AG04449 (cell line): Measurements from ENCODE around the gene PCDH19.

ENCODE experiments used
- CTCF ChIA-PET: fragments of 350-600 bp; formaldehyde crosslinking; extraction: SDS; loops from one replicate; lab custom pipeline; 2021; ENCODE audit warnings: antibody characterized with exemption; lab: Yijun Ruan, JAX
- POLR2A ChIA-PET: fragments of 400-600, 350-600 bp; formaldehyde crosslinking; extraction: SDS; loops from one replicate; lab custom pipeline; 2020; ENCODE audit warnings: antibody characterized with exemption, inconsistent platforms; lab: Yijun Ruan, JAX
- DNase-seq: peaks from one replicate; pipeline ENCODE4 v3.0.0-alpha.2; 2010; ENCODE audit warnings: low read depth, low spot score
- H3K4me3 ChIP-seq: 2 replicates; pipeline ENCODE4 v1.5.1; 2011; ENCODE audit warnings: low read depth, mild to moderate bottlenecking, control low read depth, low read length
- TF ChIP-seq, protein P1 (sequence below): IDR thresholded peaks from one replicate; pipeline ENCODE4 v1.5.1; 2011; ENCODE audit warnings: mild to moderate bottlenecking, moderate library complexity, low read length, control low read depth, inconsistent platforms; ENCODE audit not compliant: insufficient read depth; ENCODE audit errors: missing control alignments

PCDH19 gene

DNA sequence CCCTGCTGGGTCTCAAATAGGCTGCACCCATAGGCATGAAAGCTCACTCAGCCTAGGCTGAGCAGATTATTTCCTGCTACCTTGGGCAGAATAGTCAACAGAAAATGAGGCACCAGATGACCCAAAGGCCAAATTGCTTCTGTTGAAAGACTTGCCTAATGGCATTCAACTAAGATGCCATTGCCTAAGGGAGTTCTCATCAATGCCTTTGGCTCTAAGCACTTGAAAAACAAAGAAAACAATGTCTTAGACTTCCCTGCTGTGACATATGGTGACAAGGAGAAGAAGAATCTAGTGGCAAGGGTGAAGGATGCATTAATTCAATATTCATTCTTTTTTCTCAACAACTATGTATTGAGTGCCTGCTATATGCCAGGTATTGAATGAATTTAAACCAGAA lies 25.7 kb upstream of the PCDH19 start:
- CTCF ChIA-PET = no interaction called here
- H3K4me3 ChIP-seq = no peak overlapping the region
- POLR2A ChIA-PET = no interaction called here
- TF ChIP-seq, protein P1, sequence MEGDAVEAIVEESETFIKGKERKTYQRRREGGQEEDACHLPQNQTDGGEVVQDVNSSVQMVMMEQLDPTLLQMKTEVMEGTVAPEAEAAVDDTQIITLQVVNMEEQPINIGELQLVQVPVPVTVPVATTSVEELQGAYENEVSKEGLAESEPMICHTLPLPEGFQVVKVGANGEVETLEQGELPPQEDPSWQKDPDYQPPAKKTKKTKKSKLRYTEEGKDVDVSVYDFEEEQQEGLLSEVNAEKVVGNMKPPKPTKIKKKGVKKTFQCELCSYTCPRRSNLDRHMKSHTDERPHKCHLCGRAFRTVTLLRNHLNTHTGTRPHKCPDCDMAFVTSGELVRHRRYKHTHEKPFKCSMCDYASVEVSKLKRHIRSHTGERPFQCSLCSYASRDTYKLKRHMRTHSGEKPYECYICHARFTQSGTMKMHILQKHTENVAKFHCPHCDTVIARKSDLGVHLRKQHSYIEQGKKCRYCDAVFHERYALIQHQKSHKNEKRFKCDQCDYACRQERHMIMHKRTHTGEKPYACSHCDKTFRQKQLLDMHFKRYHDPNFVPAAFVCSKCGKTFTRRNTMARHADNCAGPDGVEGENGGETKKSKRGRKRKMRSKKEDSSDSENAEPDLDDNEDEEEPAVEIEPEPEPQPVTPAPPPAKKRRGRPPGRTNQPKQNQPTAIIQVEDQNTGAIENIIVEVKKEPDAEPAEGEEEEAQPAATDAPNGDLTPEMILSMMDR = no peak
- no peak for DNase-seq

- TF ChIP-seq, protein P1 = no peak
- H3K4me3 ChIP-seq = no peak overlapping the region
- CTCF ChIA-PET = no interaction called here
- no peak for DNase-seq
- POLR2A ChIA-PET = no interaction called here
These were observed 13.9 kb upstream of the PCDH19 start for GRCh38 chrX:100424012-100424411.

- no peak overlapping the region for H3K4me3 ChIP-seq
- CTCF ChIA-PET = no interaction called here
- DNase-seq = no peak
- POLR2A ChIA-PET = no interaction called here
- TF ChIP-seq, protein P1 = no peak
These were observed 8.5 kb upstream of the PCDH19 start for GRCh38 chrX:100418556-100418955.

DNA sequence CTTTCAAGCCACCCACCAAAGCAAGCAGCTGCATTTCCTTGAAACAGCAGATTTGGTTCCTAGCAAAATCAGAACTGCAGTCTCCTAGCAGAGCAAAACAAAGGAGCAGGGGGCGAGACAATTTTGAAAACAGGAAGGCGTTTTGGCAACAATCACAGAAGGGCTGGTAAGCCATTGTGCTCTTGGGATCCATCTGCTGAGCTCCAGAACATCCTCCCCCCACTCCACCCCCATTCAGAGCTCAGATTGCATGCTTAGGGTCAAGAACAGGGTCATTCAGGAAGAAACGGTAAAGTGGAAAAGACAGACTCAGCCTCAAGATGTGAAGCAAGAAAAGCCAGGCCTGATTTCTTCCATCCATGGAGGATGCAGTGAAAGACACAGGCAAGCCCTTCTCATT lies 7.6 kb upstream of the PCDH19 start:
- CTCF ChIA-PET = no interaction called here
- POLR2A ChIA-PET = no interaction called here
- no peak overlapping the region for H3K4me3 ChIP-seq
- no peak for DNase-seq
- TF ChIP-seq, protein P1 = no peak

- ChIA-PET POLR2A (no interaction called here), CTCF (interaction anchor here (0.8 to 1.3 kb wide), 3 partner anchors 40 to 617 kb away, joined by 3 read pairs; no protein-coding TSS in a partner anchor)
- H3K4me3 ChIP-seq = no peak overlapping the region
- DNase-seq = no peak
- TF ChIP-seq, protein P1 = peak; percentile 13
These were observed 3.2 kb upstream of the PCDH19 start for GRCh38 chrX:100413229-100413628.

- POLR2A ChIA-PET = no interaction called here
- H3K4me3 ChIP-seq = no peak overlapping the region
- CTCF ChIA-PET = no interaction called here
- TF ChIP-seq, protein P1 = no peak
- no peak for DNase-seq
These were observed 2.0 kb upstream of the PCDH19 start for GRCh38 chrX:100411802-100412715.
